Raji (cell line): ENCODE results near the gene BET1L.
A peak's percentile ranks its signal among the peaks of the same experiment; 100 is the strongest.

Source experiments
- POLR2A ChIP-seq: IDR thresholded peaks from 2 replicates; pipeline ENCODE4 v1.6.1; 2011; ENCODE audit warnings: low read depth, low read length, control low read depth; ENCODE audit not compliant: insufficient read depth

Gene BET1L

GRCh38 chr11:206526-207207 is 532 bp downstream of the BET1L start:
- TF ChIP-seq POLR2A: no peak

DNA sequence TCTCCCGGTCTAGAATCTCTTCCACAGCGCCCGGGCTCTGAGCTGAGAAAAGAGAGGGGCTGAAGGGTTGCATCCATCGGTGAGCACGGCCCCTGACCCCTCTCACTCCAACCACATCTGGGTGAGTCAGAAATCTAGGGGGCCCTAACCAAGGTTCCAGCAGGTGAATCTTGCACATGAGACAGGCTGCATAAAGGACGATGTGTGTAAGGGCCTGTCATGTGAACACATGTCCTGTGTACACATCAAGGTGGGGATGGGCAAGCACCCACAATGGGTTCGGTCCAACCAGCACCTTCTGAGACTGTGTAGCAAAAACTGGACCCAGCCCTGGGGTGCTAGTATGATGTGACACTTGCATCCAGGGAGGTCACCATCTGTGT is 1.2 kb downstream of the BET1L start:
- TF ChIP-seq POLR2A: no peak

DNA sequence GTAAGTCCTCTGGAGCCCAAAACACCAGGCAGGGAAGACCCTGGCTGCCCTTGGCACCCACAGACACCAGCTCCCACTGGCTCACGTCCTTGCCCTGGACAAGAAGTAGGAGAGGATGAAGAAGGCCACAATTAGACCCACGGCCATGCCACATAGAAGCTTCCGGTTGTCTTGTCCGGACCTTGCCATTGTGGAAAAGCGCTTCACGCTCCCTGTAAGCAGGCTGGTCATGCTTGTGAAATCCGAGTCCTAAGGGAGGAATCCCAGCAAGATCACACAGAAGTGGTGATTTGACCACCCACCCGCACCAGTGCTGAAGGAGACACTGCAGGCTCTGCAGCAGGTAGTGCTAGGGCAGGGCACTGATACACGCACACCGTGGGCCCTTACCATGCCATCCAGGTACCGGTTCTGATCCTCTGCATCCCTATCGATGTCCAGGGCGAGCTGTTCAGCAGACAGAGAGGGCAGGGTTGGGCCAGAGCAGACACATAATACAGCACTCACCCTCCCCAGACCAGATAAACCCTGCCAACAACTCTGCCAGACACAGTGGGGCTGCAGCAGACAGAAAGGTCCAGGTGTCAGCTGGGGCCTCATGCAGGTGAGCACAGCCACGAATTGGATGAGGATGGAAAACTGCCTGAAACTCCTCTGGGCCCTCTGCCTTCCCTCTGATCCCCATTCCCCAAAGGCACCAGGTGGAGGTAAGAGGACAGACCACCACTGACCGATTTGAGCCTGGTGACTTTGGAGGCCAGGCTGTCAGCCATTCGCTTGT is 1.8 kb downstream of the BET1L start:
- 0 out of 2 replicates have a peak, but pooled peaks have one; percentile 17 for TF ChIP-seq POLR2A

- no peak for TF ChIP-seq POLR2A
Measured at GRCh38 chr11:204587-205109, 2.6 kb downstream of the BET1L start.

DNA sequence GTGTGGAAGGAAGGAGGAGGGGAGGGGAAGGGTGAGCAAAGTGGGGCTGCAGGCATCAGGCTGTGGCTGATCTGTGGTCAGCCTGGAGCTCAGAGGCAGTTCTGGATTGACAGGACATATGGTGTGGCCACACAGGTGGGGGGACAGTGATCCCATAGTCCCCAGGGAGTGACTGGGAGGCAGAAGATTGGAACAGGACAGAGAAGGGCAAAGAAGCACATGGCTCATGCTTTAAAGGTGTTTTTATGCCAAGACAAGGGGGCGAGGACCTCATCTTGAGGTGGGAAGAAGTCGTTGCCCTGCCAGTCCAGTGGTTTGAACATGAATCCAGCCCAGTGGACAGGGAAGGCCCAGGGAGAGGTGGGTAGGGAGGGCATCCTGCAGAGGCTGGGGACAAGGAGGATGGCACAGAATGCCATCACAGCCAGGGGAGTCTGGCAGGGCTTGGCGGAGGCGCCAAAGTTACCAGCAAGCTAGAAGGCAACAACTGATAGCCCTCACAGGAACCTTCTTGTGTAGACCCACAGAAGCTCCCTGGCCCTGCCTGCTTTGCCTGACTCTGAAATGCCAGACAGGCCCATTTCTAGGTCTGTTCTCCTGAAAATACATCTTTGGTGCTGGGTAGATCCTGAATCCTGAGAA is 3.1 kb downstream of the BET1L start:
- 0 out of 2 replicates have a peak, but pooled peaks have one; percentile 13 for TF ChIP-seq POLR2A

- TF ChIP-seq POLR2A: no peak
Measured at GRCh38 chr11:203056-203944, 3.9 kb downstream of the BET1L start.

DNA sequence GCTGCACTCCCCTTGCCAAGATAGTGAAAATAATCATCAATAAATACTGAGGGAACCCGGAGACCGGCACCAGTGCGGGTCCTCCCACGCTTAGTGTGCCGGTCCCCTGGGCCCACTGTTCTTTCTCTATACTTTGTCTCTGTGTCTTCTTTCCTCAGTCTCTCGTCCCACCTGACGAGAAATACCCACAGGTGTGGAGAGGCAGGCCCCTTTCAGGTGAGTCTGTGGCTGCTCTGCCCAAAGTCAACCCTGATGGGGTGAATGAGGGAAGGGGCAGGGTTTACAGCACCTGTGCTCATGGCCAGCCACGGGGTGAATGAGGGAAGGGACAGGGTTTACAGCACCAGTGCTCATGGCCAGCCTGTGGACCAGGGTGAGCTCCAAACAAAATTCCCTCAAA is 4.7 kb downstream of the BET1L start:
- no peak for TF ChIP-seq POLR2A

DNA sequence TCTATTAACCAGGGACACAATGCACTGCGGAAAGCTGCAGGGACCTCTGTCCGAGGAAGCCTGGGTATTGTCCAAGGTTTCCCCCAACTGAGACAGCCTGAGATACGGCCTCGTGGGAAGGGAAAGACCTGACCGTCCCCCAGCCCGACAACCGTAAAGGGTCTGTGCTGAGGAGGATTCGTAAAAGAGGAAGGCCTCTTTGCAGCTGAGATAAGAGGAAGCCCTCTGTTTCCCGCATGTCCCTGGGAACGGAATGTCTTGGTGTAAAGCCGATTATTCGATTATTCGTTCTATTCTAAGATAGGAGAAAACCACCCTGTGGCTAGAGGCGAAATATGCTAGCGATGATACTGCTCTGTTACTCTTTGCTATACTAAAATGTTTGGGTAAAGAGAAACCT is 5.2 kb downstream of the BET1L start:
- no peak for TF ChIP-seq POLR2A

GRCh38 chr11:200224-201003 is 6.8 kb downstream of the BET1L start:
- TF ChIP-seq POLR2A: no peak

DNA sequence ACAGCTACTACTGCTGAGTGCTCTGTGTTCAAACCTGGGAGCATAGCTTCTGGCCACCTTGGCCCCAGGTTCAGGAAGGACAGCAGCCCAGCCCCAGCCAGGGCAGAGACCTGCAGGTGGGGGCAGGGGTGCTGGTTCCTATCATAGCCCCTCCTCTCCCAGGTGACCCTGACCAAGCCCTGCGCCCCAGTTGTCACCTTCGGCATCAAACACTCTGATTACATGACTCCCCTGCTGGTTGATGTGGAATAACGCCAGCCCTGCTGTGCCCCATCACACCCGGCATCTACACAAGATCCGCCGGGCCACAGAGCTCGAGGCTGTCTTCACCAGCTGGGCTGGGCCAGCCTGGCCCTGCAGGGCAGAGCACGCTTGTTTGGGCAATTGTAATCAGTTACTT is 7.4 kb downstream of the BET1L start:
- no peak for TF ChIP-seq POLR2A

DNA sequence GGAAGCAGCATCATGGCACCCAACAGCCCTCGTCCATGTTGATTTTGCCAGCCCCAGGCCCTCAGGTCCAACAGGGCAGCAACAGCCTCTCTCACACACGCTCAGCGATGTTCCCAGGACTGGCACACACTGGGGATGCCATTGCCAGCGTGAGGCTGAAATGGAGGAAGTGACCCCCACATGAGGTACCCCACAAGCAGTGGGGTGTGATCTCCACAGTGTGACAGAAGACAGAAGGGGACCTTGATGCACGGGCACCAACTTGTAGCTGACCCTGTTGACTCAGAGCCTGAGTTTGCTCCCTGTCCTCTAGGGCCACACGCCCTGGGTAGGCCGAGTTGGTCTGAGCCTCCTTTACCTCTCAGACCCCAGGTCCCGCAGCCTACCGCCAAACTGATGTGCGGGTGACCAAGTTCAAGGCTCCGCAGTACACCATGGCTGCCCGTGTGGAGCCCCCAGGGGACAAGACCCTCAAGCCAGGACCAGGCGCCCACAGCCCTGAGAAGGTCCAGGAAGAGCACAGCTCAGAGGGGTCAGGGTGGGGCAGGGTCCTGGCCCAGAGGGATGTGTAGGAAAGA is 8.1 kb downstream of the BET1L start:
- TF ChIP-seq POLR2A: no peak

DNA sequence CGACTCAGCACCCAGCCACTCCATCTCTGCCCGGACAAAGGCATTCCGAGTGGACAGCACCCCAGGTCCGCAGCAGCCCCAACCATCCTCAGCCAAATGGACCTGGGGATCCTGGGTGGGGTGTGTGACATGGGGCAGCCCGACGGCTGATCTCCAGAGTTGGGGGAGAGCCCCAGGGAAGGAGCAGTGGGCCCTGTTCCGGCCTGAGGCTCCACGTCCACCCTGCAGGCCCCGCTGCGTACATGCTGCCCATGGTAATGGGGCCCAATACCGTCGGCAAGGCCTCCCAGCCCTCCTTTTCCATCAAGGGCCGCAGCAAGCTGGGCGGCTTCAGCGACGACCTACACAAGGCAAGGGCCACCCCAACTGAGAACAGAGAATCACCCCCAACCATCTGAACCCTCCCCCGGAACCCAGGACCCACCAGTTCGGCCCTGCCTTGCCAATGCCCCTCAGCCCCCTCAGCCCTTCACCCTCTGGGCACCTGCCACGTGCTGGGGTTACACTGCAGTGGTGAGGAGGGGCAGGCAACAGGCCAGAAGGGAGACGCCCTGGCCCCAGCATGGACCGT is 8.9 kb downstream of the BET1L start:
- no peak for TF ChIP-seq POLR2A

DNA sequence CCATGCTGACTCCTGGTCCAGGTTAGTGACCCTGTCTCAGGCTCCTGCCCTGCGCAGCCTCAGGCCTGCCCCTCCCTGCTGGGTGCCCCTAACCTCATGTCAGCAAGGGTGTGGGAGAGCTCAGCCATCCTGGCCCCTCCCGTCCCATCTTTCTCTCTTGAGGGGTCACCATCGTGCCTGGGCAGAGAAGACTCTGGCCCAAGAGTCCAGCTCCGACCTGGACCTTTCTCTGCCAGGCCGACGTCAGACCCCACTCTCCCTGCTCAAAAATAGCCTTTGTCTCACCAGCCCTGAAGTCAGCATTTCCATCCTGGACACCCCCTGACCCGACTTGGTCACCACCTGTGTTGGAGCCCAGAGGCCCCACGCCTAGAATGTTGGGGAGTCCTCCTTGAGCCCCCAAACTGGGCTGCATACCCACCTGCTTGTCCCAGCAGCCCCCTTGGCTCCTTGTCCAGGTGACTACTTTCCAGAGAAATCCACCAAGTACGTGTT is 9.4 kb downstream of the BET1L start:
- TF ChIP-seq POLR2A: no peak
